Peyer's patch (tissue), 4 donors: ENCODE results near the gene SIAE. TPM values are rescaled to one million over a fixed set of nuclear protein-coding genes. Genes with fewer than 3 reads are reported as not detected.

ENCODE experiments used
- DNase-seq, 3 donors: peaks; one replicate each; pipeline ENCODE4 v3.0.0-alpha.2; 2017 to 2019
- H3K27ac ChIP-seq, 4 donors: fragments of 200-600 bp; sonication (generic); one replicate each; pipeline ENCODE4 v1.5.1; 2016 to 2019
- H3K27me3 ChIP-seq, 2 donors: fragments of 200-600 bp; sonication (generic); one replicate each; pipeline ENCODE4 v1.5.1; 2019
- H3K36me3 ChIP-seq, 3 donors: fragments of 200-600 bp; sonication (generic); one replicate each; pipeline ENCODE4 v1.5.1; 2016 to 2019
- H3K4me1 ChIP-seq, 4 donors: fragments of 200-600 bp; sonication (generic); one replicate each; pipeline ENCODE4 v1.5.1; 2016 to 2019
- H3K4me3 ChIP-seq, 4 donors: fragments of 200-600 bp; sonication (generic); 1 replicate in 3 of 4; 2 replicates in 1 of 4; pipeline ENCODE4 v1.5.1; 2016 to 2019; ENCODE audit warnings: mild to moderate bottlenecking in 1 of 4
- H3K9me3 ChIP-seq, 4 donors: fragments of 200-600 bp; sonication (generic); one replicate each; pipeline ENCODE4 v1.5.1; 2016 to 2019; ENCODE audit warnings: mild to moderate bottlenecking in 1 of 4
- CTCF ChIP-seq, 6 experiments: fragments of 450-650 bp in 4 of 6; fragments of 200-600 bp in 2 of 6; sonication (generic) in 1 of 6; IDR thresholded peaks; one replicate each; pipeline ENCODE4 v1.5.1; 2017 to 2019; ENCODE audit warnings: antibody characterized with exemption in 6 of 6, mild to moderate bottlenecking in 3 of 6, moderate library complexity in 1 of 6
- POLR2A ChIP-seq, 2 donors: fragments of 450-650 bp; IDR thresholded peaks; one replicate each; pipeline ENCODE4 v1.5.1; 2017; ENCODE audit warnings: antibody characterized with exemption in 2 of 2, mild to moderate bottlenecking in 2 of 2, moderate library complexity in 2 of 2
- total RNA-seq, 4 donors: library from RNA; depleted of rRNA; stranded (reverse); fragments of >200 nt; gene quantifications; one replicate each; pipeline ENCODE4 v1.1.0, GENCODE V29; 2016

SIAE gene
- total RNA-seq, 4 donors from 2014 or later = 9.9 to 88.8 (median 50.8) TPM

- Histone ChIP-seq H3K4me3 (no peak overlapping the region), H3K36me3 (no peaks in the 10 kb centered on the region), H3K27ac (no peak overlapping the region), H3K4me1 (no peaks in the 10 kb centered on the region), H3K9me3 (no peaks in the 10 kb centered on the region), H3K27me3 (no peaks in the 10 kb centered on the region)
- no peak for DNase-seq
- no peak for TF ChIP-seq POLR2A (IDR thresholded peaks at IDR 0.05)
- TF ChIP-seq CTCF (IDR thresholded peaks at IDR 0.05) = no peak
These were observed 26.5 kb upstream of the SIAE start for GRCh38 chr11:124700028-124700427.

- Histone ChIP-seq H3K27ac (no peak overlapping the region), H3K9me3 (no peaks in the 10 kb centered on the region), H3K36me3 (no peaks in the 10 kb centered on the region), H3K4me1 (no peaks in the 10 kb centered on the region), H3K4me3 (no peak overlapping the region), H3K27me3 (no peaks in the 10 kb centered on the region)
- no peak for TF ChIP-seq POLR2A (IDR thresholded peaks at IDR 0.05)
- DNase-seq = no peak
These were observed 26.0 kb upstream of the SIAE start for GRCh38 chr11:124699547-124699946.

GRCh38 chr11:124693142-124693541 lies 19.6 kb upstream of the SIAE start:
- no peak for DNase-seq
- Histone ChIP-seq H3K27ac (no peak overlapping the region), H3K9me3 (no peaks in the 10 kb centered on the region), H3K4me1 (no peaks in the 10 kb centered on the region), H3K4me3 (no peak overlapping the region), H3K36me3 (no peaks in the 10 kb centered on the region), H3K27me3 (no peaks in the 10 kb centered on the region)
- TF ChIP-seq CTCF (IDR thresholded peaks at IDR 0.05) (no peak), POLR2A (IDR thresholded peaks at IDR 0.05) (no peak)

- Histone ChIP-seq H3K27me3 (no peaks in the 10 kb centered on the region), H3K9me3 (peaks cover 0 to 4% (median 0%) of the 10 kb centered on the region in 4 donors), H3K4me1 (no peaks in the 10 kb centered on the region), H3K36me3 (no peaks in the 10 kb centered on the region), H3K4me3 (no peak overlapping the region), H3K27ac (no peak overlapping the region)
- DNase-seq = no peak
- TF ChIP-seq POLR2A (IDR thresholded peaks at IDR 0.05) = no peak
- no peak for TF ChIP-seq CTCF (IDR thresholded peaks at IDR 0.05)
These were observed 8.9 kb upstream of the SIAE start for GRCh38 chr11:124682443-124682842.

GRCh38 chr11:124681421-124681820 lies 7.9 kb upstream of the SIAE start:
- H3K4me1 ChIP-seq = no peaks in the 10 kb centered on the region
- H3K9me3 ChIP-seq = peaks cover 0 to 4% (median 0%) of the 10 kb centered on the region in 4 donors
- no peak for DNase-seq
- no peaks in the 10 kb centered on the region for H3K36me3 ChIP-seq
- H3K27ac ChIP-seq = no peak overlapping the region
- no peaks in the 10 kb centered on the region for H3K27me3 ChIP-seq
- TF ChIP-seq CTCF (IDR thresholded peaks at IDR 0.05) = no peak
- no peak for TF ChIP-seq POLR2A (IDR thresholded peaks at IDR 0.05)
- H3K4me3 ChIP-seq = no peak overlapping the region

GRCh38 chr11:124678416-124678815 lies 4.9 kb upstream of the SIAE start:
- TF ChIP-seq POLR2A (IDR thresholded peaks at IDR 0.05) (no peak), CTCF (IDR thresholded peaks at IDR 0.05) (no peak)

More at GRCh38 chr11:124678416-124678815, 4.9 kb upstream of the SIAE start:
- H3K27ac ChIP-seq = no peak overlapping the region
- H3K36me3 ChIP-seq = no peaks in the 10 kb centered on the region
- no peak overlapping the region for H3K4me3 ChIP-seq
- DNase-seq = no peak
- H3K27me3 ChIP-seq = no peaks in the 10 kb centered on the region
- H3K9me3 ChIP-seq = peaks cover 0 to 4% (median 0%) of the 10 kb centered on the region in 4 donors
- peaks cover 0 to 3% (median 0%) of the 10 kb centered on the region in 4 donors for H3K4me1 ChIP-seq
